Hepatocyte (in vitro differentiated cells): ENCODE measurements around the gene TERB2.

Experiments used
- CTCF ChIP-seq: fragments of 200-600 bp; sonication (generic); IDR thresholded peaks from 2 replicates; pipeline ENCODE4 v1.5.1; 2016; ENCODE audit warnings: antibody characterized with exemption, mild to moderate bottlenecking; ENCODE audit not compliant: poor library complexity
- EZH2phosphoT487 ChIP-seq: fragments of 200-600 bp; sonication (generic); IDR thresholded peaks from one replicate; pipeline ENCODE4 v1.6.1; 2018; ENCODE audit warnings: antibody characterized with exemption, mild to moderate bottlenecking, low read depth, moderate library complexity; ENCODE audit not compliant: unreplicated experiment, severe bottlenecking

DNA sequence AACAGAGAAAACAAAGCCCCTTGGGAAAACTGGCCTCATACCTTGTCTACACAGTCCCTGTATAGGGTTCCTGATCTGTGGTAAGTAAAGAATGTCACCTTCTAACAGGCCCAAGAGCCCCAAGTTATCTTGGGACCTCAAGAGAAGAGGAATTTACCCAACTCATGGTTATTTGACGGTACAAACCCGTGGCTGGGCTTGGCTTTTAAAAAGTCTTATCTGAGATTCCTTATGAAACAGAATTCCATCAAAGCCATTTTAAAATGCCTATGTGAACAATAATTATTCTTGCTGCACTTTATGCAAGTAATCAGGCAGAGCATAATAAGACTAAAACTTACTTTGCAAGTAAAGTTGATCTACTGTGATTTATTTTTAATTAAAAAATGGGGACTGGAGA is 52.6 kb downstream of the TERB2 start:
- no peak for TF ChIP-seq CTCF
- no peak for TF ChIP-seq EZH2phosphoT487
